Skeletal muscle satellite cell (primary cell): ENCODE data around the gene C16orf82.

Experiments used
- H3K27me3 ChIP-seq: 2 replicates; pipeline ENCODE4 v1.7.0; 2013; ENCODE audit warnings: low read length; ENCODE audit not compliant: control insufficient read depth, insufficient read depth
- H3K36me3 ChIP-seq: 2 replicates; pipeline ENCODE4 v1.7.0; 2013; ENCODE audit warnings: mild to moderate bottlenecking, control low read depth, low read length; ENCODE audit not compliant: insufficient read depth
- H3K4me1 ChIP-seq: 2 replicates; pipeline ENCODE4 v1.7.0; 2013; ENCODE audit warnings: low read length; ENCODE audit not compliant: control insufficient read depth, insufficient read depth
- H3K4me2 ChIP-seq: 2 replicates; pipeline ENCODE4 v1.7.0; 2013; ENCODE audit warnings: mild to moderate bottlenecking, low read length
- H3K4me3 ChIP-seq: 2 replicates; pipeline ENCODE4 v1.7.0; 2013; ENCODE audit warnings: low read length
- H3K9ac ChIP-seq: 2 replicates; pipeline ENCODE4 v1.7.0; 2013; ENCODE audit warnings: mild to moderate bottlenecking, low read depth, low read length, moderate library complexity
- H3K9me3 ChIP-seq: replicated peaks from 2 replicates; pipeline ENCODE4 v1.7.0; 2013; ENCODE audit warnings: mild to moderate bottlenecking, control low read depth, low read length

C16orf82 gene

GRCh38 chr16:27096375-27096774, 29.6 kb downstream of the C16orf82 start:
- H3K27me3 ChIP-seq = peaks cover 2% of the 10 kb centered on the region

DNA sequence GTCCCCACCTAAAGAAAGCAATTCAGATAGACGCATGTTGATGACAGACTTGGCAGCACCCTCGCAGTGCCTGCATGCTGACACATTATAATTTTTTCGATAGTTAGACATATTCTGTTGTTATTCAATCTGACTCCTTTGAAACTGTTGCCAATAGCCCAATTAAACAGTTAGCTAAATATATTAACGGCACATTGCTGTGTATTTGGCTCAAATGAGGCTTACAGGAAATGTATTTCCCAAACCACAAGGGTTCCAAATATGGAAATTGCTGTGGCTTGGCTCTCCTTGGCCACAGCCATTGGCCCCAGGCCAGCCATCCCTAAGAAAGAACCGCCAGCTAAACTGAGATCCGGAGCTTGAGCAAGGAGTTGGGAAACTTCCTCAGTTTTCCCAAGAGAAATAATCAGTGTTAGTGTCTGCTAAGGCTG, 31.1 kb downstream of the C16orf82 start:
- no peak overlapping the region for H3K4me3 ChIP-seq
- no peak overlapping the region for H3K9ac ChIP-seq
- H3K36me3 ChIP-seq = no peaks in the 10 kb centered on the region
- H3K4me2 ChIP-seq = no peak overlapping the region
- H3K9me3 ChIP-seq = no peaks in the 10 kb centered on the region
- H3K4me1 ChIP-seq = no peaks in the 10 kb centered on the region
- peaks cover 2% of the 10 kb centered on the region for H3K27me3 ChIP-seq

More at GRCh38 chr16:27096375-27096774, 29.6 kb downstream of the C16orf82 start:
- H3K9me3 ChIP-seq = no peaks in the 10 kb centered on the region
- no peaks in the 10 kb centered on the region for H3K4me1 ChIP-seq
- no peak overlapping the region for H3K9ac ChIP-seq
- no peak overlapping the region for H3K4me3 ChIP-seq
- no peak overlapping the region for H3K4me2 ChIP-seq
- no peaks in the 10 kb centered on the region for H3K36me3 ChIP-seq

DNA sequence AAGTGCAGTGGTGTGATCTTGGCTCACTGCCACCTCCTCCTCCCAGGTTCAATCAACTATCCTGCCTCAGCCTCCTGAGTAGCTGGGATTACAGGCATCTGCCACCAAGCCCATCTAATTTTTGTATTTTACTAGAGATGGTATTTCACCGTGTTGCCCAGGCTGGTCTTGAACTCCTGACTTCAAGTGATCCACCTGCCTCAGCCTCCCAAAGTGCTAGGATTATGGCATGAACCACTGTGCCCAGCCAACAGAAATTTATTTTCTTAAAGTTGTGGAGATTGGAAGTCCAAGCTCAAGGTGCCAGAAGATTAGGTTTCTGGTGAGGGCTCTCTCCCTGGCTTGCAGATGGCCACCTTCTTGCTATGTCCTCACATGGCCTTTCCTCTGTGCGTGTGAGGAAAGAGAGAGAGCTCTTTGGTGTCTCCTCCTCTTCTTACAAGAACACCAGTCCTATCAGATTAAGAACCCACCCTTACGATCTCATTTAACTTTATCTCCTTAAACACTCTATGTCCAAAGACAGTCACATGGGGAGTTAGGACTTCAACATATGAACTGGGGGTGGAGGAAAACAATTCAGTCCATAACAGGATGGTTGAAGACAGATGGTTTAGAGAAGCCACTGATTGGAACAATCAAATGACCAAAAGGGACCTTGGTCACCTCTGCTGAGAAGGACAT, 31.8 kb downstream of the C16orf82 start:
- Histone ChIP-seq H3K9me3 (no peaks in the 10 kb centered on the region), H3K36me3 (no peaks in the 10 kb centered on the region), H3K4me1 (no peaks in the 10 kb centered on the region), H3K4me3 (no peak overlapping the region), H3K27me3 (no peaks in the 10 kb centered on the region), H3K4me2 (no peak overlapping the region), H3K9ac (no peak overlapping the region)

GRCh38 chr16:27102701-27103575, 36.2 kb downstream of the C16orf82 start:
- no peaks in the 10 kb centered on the region for H3K9me3 ChIP-seq
- H3K36me3 ChIP-seq = no peaks in the 10 kb centered on the region
- no peak overlapping the region for H3K9ac ChIP-seq
- no peak overlapping the region for H3K4me3 ChIP-seq
- no peaks in the 10 kb centered on the region for H3K4me1 ChIP-seq
- H3K27me3 ChIP-seq = no peaks in the 10 kb centered on the region
- no peak overlapping the region for H3K4me2 ChIP-seq

- no peaks in the 10 kb centered on the region for H3K9me3 ChIP-seq
- H3K4me1 ChIP-seq = no peaks in the 10 kb centered on the region
- no peaks in the 10 kb centered on the region for H3K36me3 ChIP-seq
- H3K9ac ChIP-seq = no peak overlapping the region
- H3K4me3 ChIP-seq = no peak overlapping the region
- H3K4me2 ChIP-seq = no peak overlapping the region
- H3K27me3 ChIP-seq = no peaks in the 10 kb centered on the region
Observed at GRCh38 chr16:27103954-27104353, 37.2 kb downstream of the C16orf82 start.

- H3K36me3 ChIP-seq = no peaks in the 10 kb centered on the region
- H3K27me3 ChIP-seq = no peaks in the 10 kb centered on the region
- H3K4me1 ChIP-seq = peaks cover 9% of the 10 kb centered on the region
- no peak overlapping the region for H3K4me2 ChIP-seq
- no peaks in the 10 kb centered on the region for H3K9me3 ChIP-seq
- no peak overlapping the region for H3K9ac ChIP-seq
- H3K4me3 ChIP-seq = no peak overlapping the region
Observed at GRCh38 chr16:27106305-27106704, 39.6 kb downstream of the C16orf82 start.

DNA sequence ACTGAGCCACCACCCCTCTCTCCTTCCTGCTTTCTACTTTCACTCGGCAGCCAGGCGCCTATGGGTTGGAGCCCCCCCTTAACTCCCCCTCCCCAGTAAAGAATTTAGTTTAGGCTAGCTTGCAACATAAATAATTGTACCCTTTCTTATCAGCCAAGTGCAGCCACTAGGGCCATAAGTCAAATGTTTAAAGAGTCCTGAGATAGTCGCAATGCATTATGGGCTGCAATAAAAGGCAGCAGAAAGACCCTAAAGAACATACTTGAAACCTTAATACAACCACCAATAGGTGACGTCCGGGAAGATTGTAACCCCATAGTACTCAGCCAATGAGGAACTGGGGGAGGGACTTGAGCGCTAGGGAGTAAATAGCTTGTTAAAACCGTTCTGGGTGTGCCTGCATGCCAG, 40.5 kb downstream of the C16orf82 start:
- Histone ChIP-seq H3K9me3 (no peaks in the 10 kb centered on the region), H3K9ac (no peak overlapping the region), H3K4me1 (peaks cover 9% of the 10 kb centered on the region), H3K27me3 (no peaks in the 10 kb centered on the region), H3K36me3 (no peaks in the 10 kb centered on the region), H3K4me3 (no peak overlapping the region), H3K4me2 (no peak overlapping the region)

- Histone ChIP-seq H3K4me1 (peaks cover 9% of the 10 kb centered on the region), H3K9me3 (no peaks in the 10 kb centered on the region), H3K36me3 (no peaks in the 10 kb centered on the region), H3K4me2 (no peak overlapping the region), H3K4me3 (no peak overlapping the region), H3K27me3 (no peaks in the 10 kb centered on the region), H3K9ac (no peak overlapping the region)
Observed at GRCh38 chr16:27108051-27108770, 41.5 kb downstream of the C16orf82 start.

GRCh38 chr16:27108826-27109665, 42.3 kb downstream of the C16orf82 start:
- Histone ChIP-seq H3K36me3 (no peaks in the 10 kb centered on the region), H3K9ac (peak overlapping the region; percentile 26), H3K4me1 (peaks cover 9% of the 10 kb centered on the region), H3K4me2 (peak overlapping the region; percentile 91), H3K27me3 (peaks cover 3% of the 10 kb centered on the region), H3K9me3 (no peaks in the 10 kb centered on the region), H3K4me3 (peak overlapping the region; percentile 65)

GRCh38 chr16:27109666-27110523, 43.2 kb downstream of the C16orf82 start:
- Histone ChIP-seq H3K4me3 (peak overlapping the region; percentile 65), H3K27me3 (peaks cover 5% of the 10 kb centered on the region), H3K36me3 (no peaks in the 10 kb centered on the region), H3K4me2 (peak overlapping the region; percentile 91), H3K4me1 (peaks cover 9% of the 10 kb centered on the region), H3K9ac (peak overlapping the region; percentile 31), H3K9me3 (no peaks in the 10 kb centered on the region)
